Mesothelial cell of epicardium (in vitro differentiated cells): ENCODE data around the gene KNL1. TPM values are rescaled to one million over a fixed set of nuclear protein-coding genes. Genes with fewer than 3 reads are reported as not detected.
"Not testable (repeated sequence)": the region's sequence is repeated elsewhere in the genome, so short reads cannot be mapped to it uniquely, and the experiment has no call there.

Source experiments
- DNase-seq, 2 experiments: peaks; one replicate each; pipeline ENCODE4 v3.0.0; 2021; ENCODE audit warnings: low spot score in 2 of 2; ENCODE audit not compliant: unreplicated experiment in 2 of 2
- H3K27ac Mint-ChIP-seq: 2 replicates; pipeline ENCODE4 v1.8.0; 2021; ENCODE audit warnings: mixed read lengths
- H3K27me3 Mint-ChIP-seq: 2 replicates; pipeline ENCODE4 v1.8.0; 2021; ENCODE audit warnings: low read depth, mixed read lengths
- H3K36me3 Mint-ChIP-seq: 2 replicates; pipeline ENCODE4 v1.8.0; 2021; ENCODE audit warnings: mixed read lengths
- H3K4me1 Mint-ChIP-seq: 2 replicates; pipeline ENCODE4 v1.8.0; 2021; ENCODE audit warnings: mixed read lengths
- H3K4me3 Mint-ChIP-seq: 2 replicates; pipeline ENCODE4 v1.8.0; 2021; ENCODE audit warnings: mild to moderate bottlenecking, moderate library complexity, mixed read lengths
- H3K9me3 Mint-ChIP-seq: 2 replicates; pipeline ENCODE4 v1.8.0; 2021; ENCODE audit warnings: mixed read lengths
- total RNA-seq: library from RNA; stranded (reverse); gene quantifications from 3 replicates; pipeline ENCODE4 v1.2.1, GENCODE V29; 2021
- TF ChIP-seq, protein P1 (sequence below): fragments of 200-600 bp; sonication (generic); IDR thresholded peaks from one replicate; pipeline ENCODE4 v1.5.0; 2021; ENCODE audit warnings: antibody characterized with exemption; ENCODE audit not compliant: unreplicated experiment

The KNL1 gene
- total RNA-seq, 1 donor from 2014 or later = 8.8 TPM

DNA sequence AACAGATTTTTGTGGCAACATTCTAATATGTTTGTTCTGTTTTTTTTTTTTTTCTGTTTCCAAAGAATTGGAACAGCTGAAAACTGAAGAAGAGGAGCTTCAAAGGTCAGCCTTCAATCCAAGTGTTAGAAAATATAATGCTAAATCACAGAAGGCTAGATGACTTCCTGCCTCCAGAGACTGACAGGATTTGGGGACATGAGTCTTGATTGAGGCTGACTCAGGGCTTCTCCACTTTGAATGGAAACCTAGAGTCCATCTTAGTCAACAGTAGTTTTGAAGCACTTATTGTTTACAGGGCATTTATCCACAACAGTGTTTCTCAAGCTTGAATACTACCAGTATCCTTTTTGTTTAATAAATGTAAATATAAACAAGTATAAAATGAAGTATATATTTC is 56.4 kb downstream of the KNL1 start:
- Mint-ChIP-seq H3K27ac (no peak overlapping the region), H3K4me1 (no peaks in the 10 kb centered on the region), H3K36me3 (peaks cover 2% of the 10 kb centered on the region), H3K27me3 (no peaks in the 10 kb centered on the region), H3K9me3 (no peaks in the 10 kb centered on the region), H3K4me3 (no peak overlapping the region)
- TF ChIP-seq, protein P1, sequence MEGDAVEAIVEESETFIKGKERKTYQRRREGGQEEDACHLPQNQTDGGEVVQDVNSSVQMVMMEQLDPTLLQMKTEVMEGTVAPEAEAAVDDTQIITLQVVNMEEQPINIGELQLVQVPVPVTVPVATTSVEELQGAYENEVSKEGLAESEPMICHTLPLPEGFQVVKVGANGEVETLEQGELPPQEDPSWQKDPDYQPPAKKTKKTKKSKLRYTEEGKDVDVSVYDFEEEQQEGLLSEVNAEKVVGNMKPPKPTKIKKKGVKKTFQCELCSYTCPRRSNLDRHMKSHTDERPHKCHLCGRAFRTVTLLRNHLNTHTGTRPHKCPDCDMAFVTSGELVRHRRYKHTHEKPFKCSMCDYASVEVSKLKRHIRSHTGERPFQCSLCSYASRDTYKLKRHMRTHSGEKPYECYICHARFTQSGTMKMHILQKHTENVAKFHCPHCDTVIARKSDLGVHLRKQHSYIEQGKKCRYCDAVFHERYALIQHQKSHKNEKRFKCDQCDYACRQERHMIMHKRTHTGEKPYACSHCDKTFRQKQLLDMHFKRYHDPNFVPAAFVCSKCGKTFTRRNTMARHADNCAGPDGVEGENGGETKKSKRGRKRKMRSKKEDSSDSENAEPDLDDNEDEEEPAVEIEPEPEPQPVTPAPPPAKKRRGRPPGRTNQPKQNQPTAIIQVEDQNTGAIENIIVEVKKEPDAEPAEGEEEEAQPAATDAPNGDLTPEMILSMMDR = no peak
- no peak for DNase-seq

DNA sequence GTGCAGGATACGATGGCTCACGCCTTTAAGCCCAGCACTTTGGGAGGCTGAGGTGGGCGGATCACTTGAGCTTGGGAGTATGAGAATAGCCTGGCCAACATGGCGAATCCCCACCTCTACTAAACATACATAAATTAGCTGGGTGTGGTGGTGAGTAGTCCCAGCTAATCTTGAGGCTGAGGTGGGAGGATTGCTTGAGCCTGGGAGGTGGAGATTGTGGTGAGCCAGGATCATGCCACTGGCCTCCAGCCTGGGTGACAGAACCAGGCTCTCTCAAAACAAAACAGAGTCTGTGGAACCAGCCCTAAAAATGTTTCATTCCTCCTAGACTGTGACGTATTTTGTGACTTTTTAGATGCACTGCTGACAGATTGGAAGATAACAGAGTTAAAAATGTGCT is 66.6 kb downstream of the KNL1 start:
- Mint-ChIP-seq H3K4me1 (no peaks in the 10 kb centered on the region), H3K27me3 (no peaks in the 10 kb centered on the region), H3K9me3 (no peaks in the 10 kb centered on the region), H3K36me3 (peaks cover 11% of the 10 kb centered on the region), H3K4me3 (no peak overlapping the region), H3K27ac (no peak overlapping the region)
- no peak for DNase-seq
- TF ChIP-seq, protein P1 = no peak

DNA sequence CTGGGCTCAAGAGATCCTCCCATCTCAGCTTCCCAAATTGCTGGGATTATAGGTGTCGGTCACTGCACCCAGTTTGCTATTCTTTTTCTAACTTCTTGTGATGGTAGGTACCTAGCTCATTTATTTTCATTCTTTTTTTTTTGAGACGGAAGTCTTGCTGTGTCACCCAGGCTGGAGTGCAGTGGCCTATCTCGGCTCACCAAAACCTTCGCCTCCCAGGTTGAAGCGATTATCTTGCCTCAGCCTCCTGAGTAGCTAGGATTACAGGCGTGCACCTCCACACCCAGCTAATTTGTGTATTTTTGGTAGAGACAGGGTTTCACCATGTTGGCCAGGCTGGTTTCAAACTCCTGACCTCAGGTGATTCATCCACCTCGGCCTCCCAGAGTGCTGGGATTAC is 70.9 kb downstream of the KNL1 start:
- Mint-ChIP-seq H3K9me3 (peaks cover 4% of the 10 kb centered on the region), H3K4me3 (no peak overlapping the region), H3K36me3 (peaks cover 9% of the 10 kb centered on the region), H3K27ac (no peak overlapping the region), H3K4me1 (no peaks in the 10 kb centered on the region), H3K27me3 (no peaks in the 10 kb centered on the region)
- TF ChIP-seq, protein P1 = no peak
- no peak for DNase-seq

DNA sequence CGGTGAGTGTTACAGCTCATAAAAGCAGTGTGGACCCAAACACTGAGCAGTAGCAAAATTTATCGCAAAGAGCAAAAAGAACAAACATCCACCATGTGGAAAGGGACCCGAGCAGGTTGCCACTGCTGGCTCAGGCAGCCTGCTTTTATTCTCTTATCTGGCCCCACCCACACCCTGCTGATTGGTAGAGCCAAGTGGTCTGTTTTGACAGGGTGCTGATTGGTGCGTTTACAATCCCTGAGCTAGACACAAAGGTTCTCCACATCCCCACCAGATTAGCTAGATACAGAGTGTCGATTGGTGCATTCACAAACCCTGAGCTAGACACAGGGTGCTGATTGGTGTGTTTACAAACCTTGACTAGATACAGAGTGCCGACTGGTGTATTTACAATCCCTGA is 82.2 kb downstream of the KNL1 start:
- not testable (repeated sequence) for H3K27me3 Mint-ChIP-seq, H3K4me1 Mint-ChIP-seq, H3K9me3 Mint-ChIP-seq, DNase-seq, H3K4me3 Mint-ChIP-seq, H3K27ac Mint-ChIP-seq, H3K36me3 Mint-ChIP-seq

DNA sequence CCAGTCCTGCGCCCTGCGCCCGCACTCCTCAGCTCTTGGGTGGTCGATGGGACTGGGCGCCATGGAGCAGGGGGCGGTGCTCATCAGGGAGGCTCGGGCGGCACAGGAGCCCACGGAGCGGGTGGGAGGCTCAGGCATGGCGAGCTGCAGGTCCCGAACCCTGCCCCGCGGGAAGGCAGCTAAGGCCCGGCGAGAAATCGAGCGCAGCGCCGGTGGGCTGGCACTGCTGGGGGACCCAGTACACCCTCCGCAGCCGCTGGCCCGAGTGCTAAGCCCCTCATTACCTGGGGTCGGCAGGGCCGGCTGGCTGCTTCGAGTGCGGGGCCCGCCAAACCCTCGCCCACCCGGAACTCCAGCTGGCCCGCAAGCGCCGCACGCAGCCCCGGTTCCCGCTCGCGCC is 82.9 kb downstream of the KNL1 start:
- not testable (repeated sequence) for H3K36me3 Mint-ChIP-seq, DNase-seq, H3K4me3 Mint-ChIP-seq, H3K9me3 Mint-ChIP-seq, H3K27ac Mint-ChIP-seq, H3K27me3 Mint-ChIP-seq, H3K4me1 Mint-ChIP-seq

DNA sequence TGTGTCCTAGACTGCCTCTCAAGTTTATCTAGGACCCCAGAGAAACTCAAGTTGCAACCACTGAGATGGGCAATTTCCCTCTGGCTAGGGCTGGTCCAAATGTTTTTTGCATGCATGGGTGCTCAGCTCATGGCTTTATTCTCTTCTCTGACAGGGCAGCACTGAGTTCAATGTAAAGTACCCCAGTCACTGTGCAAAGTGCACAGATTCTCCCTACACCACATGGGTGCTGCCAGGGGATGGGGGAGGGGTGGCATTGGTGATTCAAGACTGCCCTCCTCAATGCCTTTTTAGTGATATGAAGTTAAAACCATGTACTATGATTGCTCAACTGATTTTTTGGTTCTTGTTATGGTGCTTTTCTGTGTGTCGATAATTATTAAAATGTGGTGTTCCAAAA is 86.1 kb downstream of the KNL1 start:
- TF ChIP-seq, protein P1 = no peak
- DNase-seq = no peak
- no peaks in the 10 kb centered on the region for H3K27me3 Mint-ChIP-seq
- H3K27ac Mint-ChIP-seq = no peak overlapping the region
- H3K9me3 Mint-ChIP-seq = peaks cover 4% of the 10 kb centered on the region
- H3K4me3 Mint-ChIP-seq = no peak overlapping the region
- H3K36me3 Mint-ChIP-seq = no peaks in the 10 kb centered on the region
- H3K4me1 Mint-ChIP-seq = no peaks in the 10 kb centered on the region

DNA sequence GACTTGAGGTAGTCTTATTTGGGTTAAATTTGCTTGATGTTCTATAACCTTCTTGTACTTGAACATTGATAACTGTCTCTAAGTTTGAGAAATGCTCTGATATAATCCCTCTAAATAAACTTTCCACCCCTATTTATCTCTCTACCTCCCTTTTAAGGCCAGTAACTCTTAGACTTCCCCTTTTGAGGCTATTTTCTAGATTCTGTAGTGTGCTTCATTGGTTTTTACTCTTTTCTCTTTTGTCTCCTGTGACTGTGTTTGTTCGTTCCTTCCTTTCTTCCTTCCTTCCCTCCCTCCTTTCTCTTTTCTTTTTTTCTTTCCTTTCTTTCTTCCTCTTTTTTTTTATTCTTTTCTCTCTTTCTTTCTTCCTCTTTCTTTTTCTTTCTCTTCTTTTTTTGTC is 86.9 kb downstream of the KNL1 start:
- not testable (repeated sequence) for H3K9me3 Mint-ChIP-seq

More for the DNA sequence above, 86.9 kb downstream of the KNL1 start:
- not testable (repeated sequence) for H3K27ac Mint-ChIP-seq, H3K27me3 Mint-ChIP-seq, H3K36me3 Mint-ChIP-seq, DNase-seq, H3K4me3 Mint-ChIP-seq, H3K4me1 Mint-ChIP-seq
